SK-N-SH (cell line): Measurements from ENCODE around the gene THSD7B.

Experiments used
- CTCF ChIP-seq: fragments of 200-600 bp; sonication (generic); IDR thresholded peaks from 2 replicates; pipeline ENCODE4 v1.6.1; 2017; ENCODE audit warnings: antibody characterized with exemption, mild to moderate bottlenecking, moderate library complexity
- ELF1 ChIP-seq: IDR thresholded peaks from 2 replicates; pipeline ENCODE4 v1.4.0; 2012
- EP300 ChIP-seq, 2 experiments: IDR thresholded peaks; 2 replicates each; pipeline versions ENCODE4 v1.4.0 to v1.6.1; 2012; ENCODE audit warnings: borderline replicate concordance in 1 of 2, low read depth in 1 of 2, low read length in 1 of 2
- JUND ChIP-seq: IDR thresholded peaks from 2 replicates; pipeline ENCODE4 v1.4.0; 2012
- MAX ChIP-seq: IDR thresholded peaks from 2 replicates; pipeline ENCODE4 v1.4.0; 2012; ENCODE audit warnings: low read depth
- MXI1 ChIP-seq: IDR thresholded peaks from 2 replicates; pipeline ENCODE4 v1.6.1; 2012; ENCODE audit warnings: mild to moderate bottlenecking, low read depth, low read length, improper control_type of control experiment
- POLR2AphosphoS5 ChIP-seq: IDR thresholded peaks from 2 replicates; pipeline ENCODE4 v1.6.1; 2012; ENCODE audit warnings: low read depth, low read length
- REST ChIP-seq: IDR thresholded peaks from 2 replicates; pipeline ENCODE4 v1.6.1; 2012; ENCODE audit warnings: mild to moderate bottlenecking, low read depth, low read length, moderate library complexity
- RFX5 ChIP-seq: IDR thresholded peaks from 2 replicates; pipeline ENCODE4 v1.6.1; 2012; ENCODE audit warnings: mild to moderate bottlenecking, improper control_type of control experiment, low read length
- SMC3 ChIP-seq: IDR thresholded peaks from 2 replicates; pipeline ENCODE4 v1.6.1; 2012; ENCODE audit warnings: low read depth, low read length, improper control_type of control experiment
- TAF1 ChIP-seq: IDR thresholded peaks from 2 replicates; pipeline ENCODE4 v1.6.1; 2012; ENCODE audit warnings: low read depth, mild to moderate bottlenecking, low read length, moderate library complexity, borderline replicate concordance
- TEAD4 ChIP-seq: IDR thresholded peaks from 2 replicates; pipeline ENCODE4 v1.4.0; 2012; ENCODE audit warnings: mild to moderate bottlenecking, borderline replicate concordance; ENCODE audit not compliant: insufficient read depth
- USF1 ChIP-seq: IDR thresholded peaks from 2 replicates; pipeline ENCODE4 v1.4.0; 2012; ENCODE audit warnings: low read depth, borderline replicate concordance

- TF ChIP-seq REST (no peak), EP300 (IDR thresholded peaks at IDR 0.05; ENCODE audit: borderline replicate concordance in 1 of 2, low read depth in 1 of 2, low read length in 1 of 2) (no peak), CTCF (no peak), ELF1 (no peak), MXI1 (no peak), TAF1 (no peak), JUND (no peak), MAX (no peak), TEAD4 (no peak), RFX5 (no peak), USF1 (no peak), SMC3 (no peak), POLR2AphosphoS5 (no peak)
Observed at GRCh38 chr2:137500599-137500998, 735.3 kb downstream of the THSD7B start.
